Sigmoid colon (tissue), 4 donors: ENCODE data around the gene CCNF.

Experiments
- POLR2AphosphoS5 ChIP-seq, 4 donors: sonication (generic); formaldehyde crosslinking; IDR thresholded peaks; one replicate each; pipeline ENCODE4 v1.6.1; 2017; ENCODE audit warnings: antibody characterized with exemption in 4 of 4
- TF ChIP-seq, protein P1 (sequence below), 4 experiments: fragments of 450-650 bp in 3 of 4; fragments of 200-600 bp in 1 of 4; IDR thresholded peaks; one replicate each; pipeline ENCODE4 v1.5.1; 2016 to 2019; ENCODE audit warnings: antibody characterized with exemption in 4 of 4, mild to moderate bottlenecking in 3 of 4, moderate library complexity in 2 of 4

DNA sequence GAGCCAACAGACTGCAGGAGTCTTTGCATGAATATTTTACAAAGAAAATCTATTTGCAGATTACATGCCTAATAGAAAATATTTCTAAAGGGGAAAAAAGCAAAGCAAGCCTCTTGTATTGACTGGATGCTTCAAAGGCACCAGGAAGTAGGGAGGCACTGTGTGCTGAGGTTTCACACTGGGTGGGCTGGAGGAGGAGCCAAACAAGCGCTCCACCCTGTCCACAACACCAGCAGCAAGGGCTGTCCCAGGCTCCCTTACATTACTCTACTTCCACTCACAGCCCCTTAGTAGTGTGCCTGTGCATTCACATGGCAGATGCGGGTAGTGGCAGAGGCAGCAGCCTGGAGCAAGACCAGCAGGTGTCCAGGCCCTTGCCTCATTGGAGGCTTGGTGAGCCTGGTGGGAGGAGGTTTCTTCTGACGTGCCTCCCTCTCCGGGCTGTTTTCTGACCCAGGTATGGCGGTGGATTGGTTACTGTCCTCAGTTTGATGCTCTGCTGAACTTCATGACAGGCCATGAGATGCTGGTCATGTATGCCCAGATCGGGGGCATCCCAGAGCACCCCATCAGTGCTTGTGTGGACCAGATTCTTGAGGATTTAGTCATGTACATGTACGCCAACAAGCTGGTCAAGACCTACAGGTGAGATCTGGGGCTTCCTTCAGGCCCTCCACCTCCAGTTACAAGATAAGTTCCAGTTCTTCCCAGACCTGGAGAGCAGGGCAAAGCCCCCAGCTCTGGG, 7.0 kb upstream of the CCNF start:
- TF ChIP-seq POLR2AphosphoS5 (IDR thresholded peaks at IDR 0.05): no peak
- TF ChIP-seq, protein P1, sequence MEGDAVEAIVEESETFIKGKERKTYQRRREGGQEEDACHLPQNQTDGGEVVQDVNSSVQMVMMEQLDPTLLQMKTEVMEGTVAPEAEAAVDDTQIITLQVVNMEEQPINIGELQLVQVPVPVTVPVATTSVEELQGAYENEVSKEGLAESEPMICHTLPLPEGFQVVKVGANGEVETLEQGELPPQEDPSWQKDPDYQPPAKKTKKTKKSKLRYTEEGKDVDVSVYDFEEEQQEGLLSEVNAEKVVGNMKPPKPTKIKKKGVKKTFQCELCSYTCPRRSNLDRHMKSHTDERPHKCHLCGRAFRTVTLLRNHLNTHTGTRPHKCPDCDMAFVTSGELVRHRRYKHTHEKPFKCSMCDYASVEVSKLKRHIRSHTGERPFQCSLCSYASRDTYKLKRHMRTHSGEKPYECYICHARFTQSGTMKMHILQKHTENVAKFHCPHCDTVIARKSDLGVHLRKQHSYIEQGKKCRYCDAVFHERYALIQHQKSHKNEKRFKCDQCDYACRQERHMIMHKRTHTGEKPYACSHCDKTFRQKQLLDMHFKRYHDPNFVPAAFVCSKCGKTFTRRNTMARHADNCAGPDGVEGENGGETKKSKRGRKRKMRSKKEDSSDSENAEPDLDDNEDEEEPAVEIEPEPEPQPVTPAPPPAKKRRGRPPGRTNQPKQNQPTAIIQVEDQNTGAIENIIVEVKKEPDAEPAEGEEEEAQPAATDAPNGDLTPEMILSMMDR (IDR thresholded peaks at IDR 0.05): no peak
